Suppressor macrophage treated with lipopolysaccharide for 1 hour (primary cell): ENCODE data around the gene HSFX4.
"Not testable (repeated sequence)": the region's sequence is repeated elsewhere in the genome, so short reads cannot be mapped to it uniquely, and the experiment has no call there.

ENCODE experiments used
- DNase-seq, 3 donors: peaks; one replicate each; pipeline ENCODE4 v3.0.0-alpha.2; 2020 to 2022

HSFX4 gene, protein sequence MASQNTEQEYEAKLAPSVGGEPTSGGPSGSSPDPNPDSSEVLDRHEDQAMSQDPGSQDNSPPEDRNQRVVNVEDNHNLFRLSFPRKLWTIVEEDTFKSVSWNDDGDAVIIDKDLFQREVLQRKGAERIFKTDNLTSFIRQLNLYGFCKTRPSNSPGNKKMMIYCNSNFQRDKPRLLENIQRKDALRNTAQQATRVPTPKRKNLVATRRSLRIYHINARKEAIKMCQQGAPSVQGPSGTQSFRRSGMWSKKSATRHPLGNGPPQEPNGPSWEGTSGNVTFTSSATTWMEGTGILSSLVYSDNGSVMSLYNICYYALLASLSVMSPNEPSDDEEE

DNA sequence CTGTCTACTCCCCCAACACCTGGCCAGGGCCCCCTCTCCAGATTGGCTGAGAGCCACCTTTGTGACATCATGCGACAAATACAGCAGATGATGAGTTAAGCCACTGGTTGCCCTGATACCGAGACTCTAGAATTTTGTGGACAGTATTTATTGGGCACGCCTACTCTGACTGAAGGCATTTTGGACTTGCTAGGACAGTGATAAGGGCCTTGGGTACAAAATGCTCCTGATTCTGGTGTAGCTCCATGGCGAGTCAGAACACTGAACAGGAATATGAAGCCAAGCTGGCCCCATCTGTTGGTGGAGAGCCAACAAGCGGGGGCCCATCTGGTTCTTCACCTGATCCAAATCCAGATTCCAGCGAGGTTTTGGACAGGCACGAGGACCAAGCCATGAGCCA is at the start of gene HSFX4:
HSFX4 (plus strand) TSS at position 174 of the 400 bp plus-strand sequence; CDS start at position 246, 72 bp downstream.
- not testable (repeated sequence) for DNase-seq

- DNase-seq: no peak
Observed at GRCh38 chrX:149881081-149881711, 48.2 kb upstream of the HSFX4 start, which contains the start of gene MAGEA8. Gene MAGEA8 (plus strand): TSS chrX:149881183. CDS start chrX:149884273, 3,090 bp downstream.

DNA sequence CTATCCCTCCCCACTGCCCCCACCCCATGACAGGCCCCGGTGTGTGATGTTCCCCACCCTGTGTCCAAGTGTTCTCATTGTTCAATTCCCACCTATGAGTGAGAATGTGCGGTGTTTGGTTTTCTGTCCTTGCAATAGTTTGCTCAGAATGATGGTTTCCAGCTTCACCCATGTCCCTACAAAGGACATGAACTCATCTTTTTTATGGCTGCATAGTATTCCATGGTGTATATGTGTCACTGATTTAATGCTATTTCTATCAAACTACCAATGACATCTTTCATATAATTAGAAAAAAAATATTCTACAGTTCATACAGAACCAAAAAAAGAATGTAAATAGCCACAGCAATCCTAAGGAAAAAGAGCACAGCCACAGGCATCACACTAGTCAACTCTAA is 38.5 kb upstream of the HSFX4 start:
- DNase-seq: not testable (repeated sequence)

GRCh38 chrX:149898554-149898953 is 30.8 kb upstream of the HSFX4 start:
- no peak for DNase-seq

DNA sequence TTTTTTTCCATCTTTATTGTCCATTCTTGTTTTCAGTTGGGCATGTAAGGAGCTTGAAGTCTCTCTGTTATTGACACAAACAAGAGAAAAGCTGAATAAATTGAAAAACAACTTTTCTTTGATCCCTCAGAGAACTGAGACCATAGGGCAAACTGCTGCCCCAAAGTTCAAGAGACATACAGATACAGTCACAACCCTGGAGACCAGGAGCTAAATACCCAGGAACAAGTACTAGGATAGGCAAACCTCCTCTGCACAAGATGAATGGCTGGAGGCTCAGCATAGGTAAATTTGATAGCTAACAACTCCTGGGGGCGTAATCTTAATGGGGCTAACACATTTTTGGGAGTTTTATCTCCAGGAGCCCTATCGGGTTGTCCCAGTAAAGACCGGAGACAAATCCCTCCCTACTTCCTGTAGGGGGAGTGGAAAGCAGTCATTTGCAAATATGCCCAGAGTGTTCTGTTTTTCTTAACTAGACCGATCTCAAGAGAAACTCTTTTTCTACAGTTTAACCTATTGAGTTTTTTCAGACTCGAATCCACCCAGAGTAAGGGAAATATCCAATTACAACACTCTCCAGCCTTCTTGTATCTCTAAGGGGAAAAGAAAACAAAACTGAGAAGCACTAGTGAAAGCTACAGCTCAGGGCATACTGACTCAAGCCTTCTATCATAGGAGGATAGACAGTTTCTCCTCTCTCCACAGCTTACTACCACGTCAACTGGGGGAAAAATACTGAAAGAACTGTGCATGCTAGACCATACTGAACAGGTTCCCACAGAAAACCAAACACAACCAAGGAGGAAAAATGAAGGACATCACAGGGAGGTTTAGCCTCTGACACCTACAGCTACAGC is 25.3 kb upstream of the HSFX4 start:
- peak; percentile 9 to 20 (median 11) for DNase-seq

DNA sequence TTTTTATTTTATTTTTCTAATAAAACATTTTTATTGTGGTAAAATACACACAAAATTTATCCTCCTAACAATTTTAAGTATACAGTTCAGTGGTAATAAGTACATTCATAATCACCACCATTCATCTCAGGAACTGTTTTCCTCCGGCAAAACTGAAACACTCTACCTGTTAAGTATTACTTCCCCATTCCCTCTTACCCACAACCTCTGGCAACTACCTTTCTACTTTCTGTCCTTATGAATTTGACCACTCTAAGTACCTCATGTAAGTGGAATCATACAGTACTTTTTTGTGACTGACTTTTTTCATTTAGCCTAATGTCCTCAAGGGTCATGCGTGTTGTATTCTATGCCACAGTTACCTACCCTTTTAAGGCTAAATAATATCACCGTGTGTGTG is 21.1 kb upstream of the HSFX4 start:
- DNase-seq: no peak

- DNase-seq: no peak
Observed at GRCh38 chrX:149908727-149909126, 20.6 kb upstream of the HSFX4 start.

GRCh38 chrX:149909324-149910177 is 19.8 kb upstream of the HSFX4 start:
- no peak for DNase-seq

- DNase-seq: no peak
Observed at GRCh38 chrX:149910178-149910695, 19.1 kb upstream of the HSFX4 start.

DNA sequence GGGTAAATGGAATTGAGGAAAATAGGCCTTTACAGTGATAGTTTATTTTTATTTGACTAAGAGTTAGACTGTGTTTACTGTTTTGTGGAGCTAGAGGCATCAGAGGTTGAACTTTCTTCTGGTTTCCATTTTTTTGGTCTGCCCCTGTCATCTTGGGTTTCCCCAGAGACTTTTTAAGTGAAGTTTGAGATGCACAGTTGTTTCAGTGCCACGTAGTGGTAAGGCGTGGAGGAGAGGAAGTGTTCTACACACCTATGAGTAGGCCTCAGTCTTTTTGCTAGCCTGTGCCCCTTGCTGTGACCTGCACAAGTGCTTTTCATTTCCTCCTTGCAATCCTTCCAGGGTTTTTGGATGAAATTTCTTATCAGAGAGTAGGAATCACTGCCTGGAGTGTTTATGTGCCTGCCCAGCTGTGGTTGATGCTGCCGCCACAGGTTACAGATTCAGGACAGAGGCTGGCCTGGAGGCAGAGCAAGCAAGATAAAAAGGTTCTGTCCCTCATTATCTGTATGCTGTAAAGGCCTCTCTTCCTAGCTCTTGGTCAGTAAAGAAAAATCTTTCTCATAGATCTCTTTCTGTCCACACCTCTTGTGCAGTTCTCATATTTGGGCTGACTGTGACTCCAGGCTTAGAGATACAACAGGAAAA is 12.5 kb upstream of the HSFX4 start:
- no peak for DNase-seq

DNA sequence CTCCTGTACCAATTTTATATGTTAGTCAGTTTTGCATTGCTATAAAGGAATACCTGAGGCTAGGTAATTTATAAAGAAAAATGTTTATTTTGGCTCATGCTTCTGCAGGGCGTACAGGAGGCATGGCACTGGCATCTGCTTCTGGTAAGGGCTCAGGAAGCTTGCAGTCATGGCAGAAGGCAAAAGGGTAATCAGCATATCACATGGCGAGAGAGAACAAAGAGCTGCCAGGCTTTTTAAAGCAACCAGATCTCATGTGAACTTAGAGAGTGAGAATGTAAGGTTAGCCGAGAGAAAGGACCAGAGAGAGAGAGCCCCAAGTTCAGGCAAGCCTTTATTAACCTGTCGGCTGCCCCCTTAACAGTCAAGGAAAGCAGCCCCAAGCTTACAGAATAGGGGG is 5.5 kb upstream of the HSFX4 start:
- DNase-seq: not testable (repeated sequence)

DNA sequence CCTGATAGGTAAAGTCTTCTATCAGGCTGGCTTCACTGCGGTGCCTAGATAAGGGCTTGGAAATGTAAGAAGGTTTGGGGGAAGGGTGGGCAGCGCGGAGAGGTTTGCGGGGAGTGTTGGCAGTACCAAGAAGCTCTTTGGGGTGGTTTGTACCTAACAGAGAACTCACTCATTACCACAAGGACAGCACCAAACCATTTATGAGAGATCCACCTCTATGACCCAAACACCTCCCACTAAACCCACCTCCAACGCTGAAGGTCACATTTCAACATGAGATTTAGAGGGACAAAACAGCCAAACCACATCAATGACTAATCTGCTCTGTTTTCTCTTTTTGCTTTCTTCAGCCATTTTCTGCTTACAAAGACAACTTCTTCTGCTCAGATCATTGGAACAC is 4.9 kb upstream of the HSFX4 start:
- DNase-seq: not testable (repeated sequence)

DNA sequence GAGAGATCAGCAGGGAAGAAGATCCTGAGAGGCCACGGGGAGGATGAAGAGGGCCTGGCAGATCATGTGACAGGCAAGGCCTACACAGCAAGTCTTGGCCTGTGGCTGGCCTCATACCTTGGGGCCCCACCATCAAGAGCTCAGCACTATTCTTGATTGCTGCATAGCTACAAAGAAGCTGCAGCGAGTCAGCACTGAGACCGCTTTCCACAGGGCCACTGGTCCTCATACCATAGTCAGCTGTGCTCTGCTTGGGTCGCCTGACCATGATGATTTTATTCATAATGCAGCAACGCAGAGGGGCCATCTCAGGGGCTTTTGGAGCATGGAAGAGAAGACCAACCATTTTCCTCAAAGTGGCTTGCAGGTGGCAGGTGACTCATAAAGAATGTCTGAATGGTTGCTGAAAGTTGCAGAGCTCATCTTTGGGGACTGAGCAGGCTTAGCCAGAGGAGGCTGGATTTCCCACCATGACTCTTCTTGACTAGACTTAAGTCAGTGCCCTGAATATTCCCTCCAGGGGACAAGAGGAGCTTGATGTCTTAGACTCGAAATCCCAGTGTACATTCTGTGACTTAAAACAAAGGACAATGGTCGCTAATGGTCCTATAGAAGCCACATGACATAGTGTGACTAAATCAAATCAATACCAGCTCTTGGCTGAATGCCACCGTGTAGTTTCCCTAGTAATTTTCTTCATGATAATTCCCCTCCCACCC is 2.0 kb upstream of the HSFX4 start:
- not testable (repeated sequence) for DNase-seq

- DNase-seq: not testable (repeated sequence)
Observed at GRCh38 chrX:149927964-149928258, 1.5 kb upstream of the HSFX4 start.

DNA sequence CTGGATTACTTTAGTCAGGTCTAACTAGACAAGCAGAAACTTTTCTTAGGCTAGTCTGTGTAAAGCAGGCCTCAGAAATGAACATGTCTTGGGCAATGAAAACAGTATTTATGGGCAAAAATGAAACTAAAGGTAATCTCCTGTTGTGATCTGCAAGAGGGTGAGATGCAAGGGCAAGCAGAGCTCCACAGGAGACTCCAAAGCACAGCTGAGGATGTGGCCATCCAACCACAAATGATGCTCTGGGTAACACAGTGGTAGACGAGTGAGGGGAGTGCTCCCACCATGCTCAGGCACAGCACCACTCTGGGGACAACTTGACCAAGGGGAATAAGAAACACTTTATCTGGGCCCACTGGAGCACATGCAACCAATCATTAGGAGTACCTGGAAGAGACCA is 738 bp upstream of the HSFX4 start:
- not testable (repeated sequence) for DNase-seq

GRCh38 chrX:149931355-149931754 is 2.0 kb downstream of the HSFX4 start:
- DNase-seq: not testable (repeated sequence)

DNA sequence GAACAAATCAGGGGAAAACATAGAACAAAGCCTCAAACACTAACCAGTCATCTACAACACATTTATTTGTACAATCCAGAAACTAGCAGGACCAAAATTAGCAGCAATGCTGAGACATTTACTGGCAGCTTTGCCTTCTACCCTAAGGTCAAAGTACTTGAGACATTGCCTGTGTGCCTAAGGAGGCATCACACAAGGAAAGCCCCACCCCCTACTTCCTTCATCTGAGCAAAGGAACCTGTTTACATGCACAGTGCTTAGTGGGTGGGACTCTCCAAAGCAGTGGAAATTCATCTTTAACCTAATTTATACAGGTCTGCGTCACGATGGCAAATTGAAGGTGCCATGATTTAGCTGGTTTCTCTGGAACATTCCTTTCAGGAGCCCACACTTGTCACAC is 2.8 kb downstream of the HSFX4 start:
- DNase-seq: not testable (repeated sequence)

GRCh38 chrX:149932970-149933369 is 3.6 kb downstream of the HSFX4 start:
- not testable (repeated sequence) for DNase-seq

- not testable (repeated sequence) for DNase-seq
Observed at GRCh38 chrX:149933547-149933946, 4.2 kb downstream of the HSFX4 start.

GRCh38 chrX:149937328-149937727 is 8.0 kb downstream of the HSFX4 start:
- not testable (repeated sequence) for DNase-seq

DNA sequence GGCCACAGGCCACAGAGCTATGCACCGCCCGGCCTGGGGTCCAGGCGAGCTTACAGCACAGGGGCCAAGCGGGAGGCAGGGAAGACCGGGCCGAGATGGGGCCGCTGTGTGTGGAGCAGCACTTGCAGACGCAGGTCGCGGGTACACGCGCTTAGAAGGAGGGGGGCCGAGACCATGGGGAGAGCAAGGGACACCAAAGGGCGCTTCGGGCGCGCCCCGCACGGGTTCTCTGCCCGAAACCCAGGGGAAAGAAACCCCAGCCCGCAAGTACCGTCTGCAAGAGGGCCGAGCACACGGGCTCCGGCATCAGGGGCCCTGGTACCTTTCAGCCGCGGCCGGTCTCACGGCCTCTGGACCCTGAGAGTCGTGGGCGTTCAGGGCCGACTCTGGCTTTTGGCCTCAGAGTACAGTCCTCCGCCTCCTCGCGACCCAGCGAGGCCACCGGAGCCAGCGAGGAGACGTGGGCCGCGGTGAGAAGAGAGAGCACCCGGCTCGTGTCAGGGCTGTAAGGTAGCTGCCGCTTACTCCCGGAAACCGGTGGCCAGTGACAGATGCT is 8.6 kb downstream of the HSFX4 start:
- peak in 2 of 3 donors; percentile 3 to 5 for DNase-seq
